H1 (cell line): ENCODE measurements around the gene LTO1. TPM values are rescaled to one million over a fixed set of nuclear protein-coding genes. Genes with fewer than 3 reads are reported as not detected.
A peak's percentile ranks its signal among the peaks of the same experiment; 100 is the strongest.

Experiments
- ASH2L ChIP-seq: fragments of 200-600, 300-600 bp; sonication (generic); IDR thresholded peaks from one replicate; pipeline ENCODE4 v1.7.1; 2017; ENCODE audit warnings: low read length
- BRCA1 ChIP-seq: IDR thresholded peaks from 2 replicates; pipeline ENCODE4 v1.6.1; 2012; ENCODE audit warnings: low read depth, low read length, improper control_type of control experiment
- CBX5 ChIP-seq: fragments of 300-800, 300-1000 bp; sonication (generic); IDR thresholded peaks from 2 replicates; pipeline ENCODE4 v1.7.1; 2016; ENCODE audit warnings: antibody characterized with exemption, low read length, low read depth
- E2F6 ChIP-seq: IDR thresholded peaks from 2 replicates; pipeline ENCODE4 v1.6.1; 2012; ENCODE audit warnings: inconsistent platforms
- EP300 ChIP-seq, 2 experiments: IDR thresholded peaks; 1 replicate in 1 of 2; 2 replicates in 1 of 2; pipeline ENCODE4 v1.6.1; 2011 to 2012; ENCODE audit warnings: low read depth in 2 of 2, low read length in 2 of 2, mild to moderate bottlenecking in 2 of 2, borderline replicate concordance in 1 of 2, inconsistent platforms in 1 of 2, moderate library complexity in 1 of 2
- EZH2 ChIP-seq: fragments of 200-600 bp; sonication (generic); IDR thresholded peaks from 2 replicates; pipeline ENCODE4 v1.7.1; 2012; ENCODE audit warnings: low read depth, mild to moderate bottlenecking, moderate library complexity, low read length, inconsistent platforms; ENCODE audit not compliant: severe bottlenecking
- GABPA ChIP-seq: IDR thresholded peaks from 2 replicates; pipeline ENCODE4 v1.6.1; 2011; ENCODE audit warnings: mild to moderate bottlenecking, low read length, moderate library complexity, borderline replicate concordance; ENCODE audit not compliant: insufficient read depth
- POU5F1 ChIP-seq: IDR thresholded peaks from 2 replicates; pipeline ENCODE4 v1.6.1; 2011; ENCODE audit warnings: low read depth, mild to moderate bottlenecking, low read length, moderate library complexity
- RXRA ChIP-seq: IDR thresholded peaks from 2 replicates; pipeline ENCODE4 v1.6.1; 2011; ENCODE audit warnings: low read depth, mild to moderate bottlenecking, low read length, moderate library complexity; ENCODE audit not compliant: insufficient read depth
- SIN3A ChIP-seq, 2 experiments: IDR thresholded peaks in 1 of 2; conservative IDR thresholded peaks in 1 of 2; 2 replicates each; pipeline ENCODE4 v1.6.1; 2011 to 2012; ENCODE audit warnings: low read length in 2 of 2, improper control_type of control experiment in 1 of 2, low read depth in 1 of 2, mild to moderate bottlenecking in 1 of 2
- SRF ChIP-seq: IDR thresholded peaks from 2 replicates; pipeline ENCODE4 v1.6.1; 2011; ENCODE audit warnings: mild to moderate bottlenecking, low read depth, low read length, moderate library complexity
- SUZ12 ChIP-seq: fragments of 200-600 bp; sonication (generic); IDR thresholded peaks from 2 replicates; pipeline ENCODE4 v1.6.1; 2012; ENCODE audit warnings: mild to moderate bottlenecking, inconsistent platforms, low read length, moderate library complexity, mixed read lengths
- TEAD4 ChIP-seq: IDR thresholded peaks from 2 replicates; pipeline ENCODE4 v1.6.1; 2012; ENCODE audit warnings: low read depth, low read length, inconsistent platforms, mixed read lengths
- YY1 ChIP-seq: IDR thresholded peaks from 2 replicates; pipeline ENCODE4 v1.6.1; 2011; ENCODE audit warnings: low read depth, mild to moderate bottlenecking, low read length
- polyA plus RNA-seq, 7 experiments: library from polyadenylated mRNA; depleted of rRNA in 3 of 7; stranded (reverse) in 5 of 7; unstranded in 2 of 7; fragments of >200 nt in 5 of 7; fragments of 200-250 nt in 2 of 7; gene quantifications; 1 replicate in 5 of 7; 2 replicates in 1 of 7; 4 replicates in 1 of 7; pipeline versions ENCODE4 v1.2.1 to v1.2.3, GENCODE V29; 2011 to 2013; ENCODE audit warnings: missing spikeins in 2 of 7, mixed read lengths in 2 of 7
- total RNA-seq: library from RNA; stranded (reverse); fragmentation: NEBNext Ultra II Directional; extraction: Animal tissue kit (Norgen Biotek cat#: 25700); gene quantifications from 2 replicates; pipeline ENCODE4 v1.2.1, GENCODE V29; 2021

LTO1 gene
- total and polyA plus RNA-seq, 2 of the 8 experiments (the other 6 are each of a cell fraction or from before 2014, with no cell fraction given), result 15.4 to 21.3 TPM

GRCh38 chr11:69640260-69640994 lies 34.7 kb downstream of the LTO1 start (continued):
- TF ChIP-seq E2F6 (no peak), SRF (no peak), GABPA (no peak), CBX5 (no peak), TEAD4 (no peak), EZH2 (peak; percentile 10), ASH2L (peak; percentile 63), YY1 (peak; percentile 85), SUZ12 (no peak), SIN3A (conservative IDR thresholded peaks at IDR 0.05 in 1 of 2, IDR thresholded peaks at IDR 0.05 in 1 of 2; ENCODE audit: low read depth in 1 of 2, low read length in 2 of 2) (no peak), BRCA1 (no peak), RXRA (no peak), POU5F1 (no peak), EP300 (IDR thresholded peaks at IDR 0.05; ENCODE audit: borderline replicate concordance in 1 of 2, low read depth in 2 of 2, low read length in 2 of 2) (no peak)
